ENCODE data around the gene HIVEP1.

The HIVEP1 gene

GRCh38 chr6:12198851-12199250 is 186.7 kb downstream of the HIVEP1 start:
- DNase-seq: no peak

GRCh38 chr6:12200015-12200564 is 188.0 kb downstream of the HIVEP1 start:
- no peak for DNase-seq

GRCh38 chr6:12200761-12201160 is 188.6 kb downstream of the HIVEP1 start:
- DNase-seq: peak; percentile 65

GRCh38 chr6:12203001-12203400 is 190.9 kb downstream of the HIVEP1 start:
- DNase-seq: peak; percentile 94

GRCh38 chr6:12208190-12208589 is 196.1 kb downstream of the HIVEP1 start:
- DNase-seq: peak; percentile 71

GRCh38 chr6:12208673-12209072 is 196.6 kb downstream of the HIVEP1 start:
- DNase-seq: no peak

All from fibroblast of skin of right biceps (primary cell).